ENCODE data around the gene TRERF1. TPM values are rescaled to one million over a fixed set of nuclear protein-coding genes. Genes with fewer than 3 reads are reported as not detected.

TRERF1 gene, protein sequence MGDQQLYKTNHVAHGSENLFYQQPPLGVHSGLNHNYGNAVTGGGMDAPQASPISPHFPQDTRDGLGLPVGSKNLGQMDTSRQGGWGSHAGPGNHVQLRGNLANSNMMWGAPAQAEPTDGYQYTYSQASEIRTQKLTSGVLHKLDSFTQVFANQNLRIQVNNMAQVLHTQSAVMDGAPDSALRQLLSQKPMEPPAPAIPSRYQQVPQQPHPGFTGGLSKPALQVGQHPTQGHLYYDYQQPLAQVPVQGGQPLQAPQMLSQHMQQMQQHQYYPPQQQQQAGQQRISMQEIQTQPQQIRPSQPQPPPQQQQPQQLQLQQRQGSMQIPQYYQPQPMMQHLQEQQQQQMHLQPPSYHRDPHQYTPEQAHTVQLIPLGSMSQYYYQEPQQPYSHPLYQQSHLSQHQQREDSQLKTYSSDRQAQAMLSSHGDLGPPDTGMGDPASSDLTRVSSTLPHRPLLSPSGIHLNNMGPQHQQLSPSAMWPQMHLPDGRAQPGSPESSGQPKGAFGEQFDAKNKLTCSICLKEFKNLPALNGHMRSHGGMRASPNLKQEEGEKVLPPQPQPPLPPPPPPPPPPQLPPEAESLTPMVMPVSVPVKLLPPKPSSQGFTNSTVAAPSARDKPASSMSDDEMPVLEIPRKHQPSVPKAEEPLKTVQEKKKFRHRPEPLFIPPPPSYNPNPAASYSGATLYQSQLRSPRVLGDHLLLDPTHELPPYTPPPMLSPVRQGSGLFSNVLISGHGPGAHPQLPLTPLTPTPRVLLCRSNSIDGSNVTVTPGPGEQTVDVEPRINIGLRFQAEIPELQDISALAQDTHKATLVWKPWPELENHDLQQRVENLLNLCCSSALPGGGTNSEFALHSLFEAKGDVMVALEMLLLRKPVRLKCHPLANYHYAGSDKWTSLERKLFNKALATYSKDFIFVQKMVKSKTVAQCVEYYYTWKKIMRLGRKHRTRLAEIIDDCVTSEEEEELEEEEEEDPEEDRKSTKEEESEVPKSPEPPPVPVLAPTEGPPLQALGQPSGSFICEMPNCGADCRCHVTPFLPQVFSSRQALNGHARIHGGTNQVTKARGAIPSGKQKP (N-terminal part only)
- 5.1 TPM for total RNA-seq
- polyA plus RNA-seq (ENCODE audit: insufficient read depth in 1 of 8, insufficient read length in 8 of 8, low replicate concordance in 1 of 8): 10 to 100 TPM in 3 of 8 donors, 1 to 10 TPM in 5; 6.4 to 13.8 (median 9.7) TPM
- long read RNA-seq, donor 1: 0 reads
- long read RNA-seq, donor 2: 0 reads
- long read RNA-seq, donor 3: 0 reads
- long read RNA-seq, donor 4: 0 reads
- long read RNA-seq, donor 5: 0 reads
- long read RNA-seq, donor 6: 0 reads
- long read RNA-seq, donor 7: 0 reads
- long read RNA-seq, donor 8: 0 reads
- long read RNA-seq, donor 9: 0 reads
- long read RNA-seq, donor 10: 0 reads
- long read RNA-seq, donor 11: 0 reads

DNA sequence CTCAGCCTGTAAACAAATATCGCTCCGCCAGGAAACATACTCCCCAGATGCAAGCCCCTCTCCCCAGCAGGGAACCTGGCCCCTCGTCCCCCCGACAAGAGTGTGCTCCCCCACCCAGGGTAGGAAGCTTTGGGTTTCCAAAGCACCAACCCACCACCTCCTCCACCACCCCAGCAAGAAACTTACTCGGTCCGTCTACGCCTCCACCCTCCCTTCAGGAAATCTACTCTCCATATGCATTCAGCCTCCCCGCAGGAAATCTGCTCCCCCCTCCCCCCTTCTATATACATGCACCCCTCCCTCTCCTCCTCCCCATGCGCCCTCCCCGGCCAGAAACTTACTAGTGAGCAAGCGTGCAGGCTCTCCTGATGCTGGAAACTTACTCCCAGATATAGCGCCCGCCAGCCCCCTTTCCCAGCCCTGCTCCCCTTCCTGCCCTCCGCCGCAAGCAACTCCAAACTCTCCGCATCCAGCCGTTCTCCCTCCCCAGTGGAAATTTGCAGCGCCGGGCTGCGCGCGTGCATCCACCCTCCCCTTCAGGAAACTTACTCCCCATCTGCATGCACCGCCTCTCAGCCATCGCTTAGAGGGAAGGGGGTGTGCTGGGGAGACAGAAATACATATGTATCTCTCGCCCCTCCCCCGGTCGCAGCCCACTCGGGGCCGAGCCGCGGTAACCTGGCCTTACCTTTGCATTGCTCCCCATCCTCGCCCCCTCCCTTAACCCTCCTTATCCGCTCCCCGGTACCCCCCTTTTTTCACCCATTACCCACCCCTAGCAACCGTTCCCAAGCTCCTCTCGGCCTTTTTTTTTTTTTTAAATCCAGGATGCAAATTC, at the start of gene TRERF1:
Gene TRERF1 (minus strand): TSS at position 594 of the 838 bp plus-strand sequence. CDS start 182,336 bp downstream, outside the sequence.
- Histone ChIP-seq H3K36me3 (ENCODE audit: control insufficient read depth, insufficient read depth, low read length) (no peaks in the 10 kb centered on the region), H3K4me3 (ENCODE audit: low read length) (peak within 1 kb of the TSS; percentile 95), H3K4me1 (ENCODE audit: control insufficient read depth, insufficient read depth, low read length) (peaks cover 24% of the 10 kb centered on the region), H3K27me3 (ENCODE audit: control insufficient read depth, insufficient read depth, low read length) (no peaks in the 10 kb centered on the region), H3K27ac (ENCODE audit: low read length) (peak within 1 kb of the TSS; percentile 95), H3K9me3 (replicated peaks; ENCODE audit: control insufficient read depth, low read depth, low read length) (no peaks in the 10 kb centered on the region)
- DNase-seq: peak; percentile 94
- WGBS (ENCODE audit: insufficient coverage): under 1% methylated on average over 26 of the region's 36 CpGs

DNA sequence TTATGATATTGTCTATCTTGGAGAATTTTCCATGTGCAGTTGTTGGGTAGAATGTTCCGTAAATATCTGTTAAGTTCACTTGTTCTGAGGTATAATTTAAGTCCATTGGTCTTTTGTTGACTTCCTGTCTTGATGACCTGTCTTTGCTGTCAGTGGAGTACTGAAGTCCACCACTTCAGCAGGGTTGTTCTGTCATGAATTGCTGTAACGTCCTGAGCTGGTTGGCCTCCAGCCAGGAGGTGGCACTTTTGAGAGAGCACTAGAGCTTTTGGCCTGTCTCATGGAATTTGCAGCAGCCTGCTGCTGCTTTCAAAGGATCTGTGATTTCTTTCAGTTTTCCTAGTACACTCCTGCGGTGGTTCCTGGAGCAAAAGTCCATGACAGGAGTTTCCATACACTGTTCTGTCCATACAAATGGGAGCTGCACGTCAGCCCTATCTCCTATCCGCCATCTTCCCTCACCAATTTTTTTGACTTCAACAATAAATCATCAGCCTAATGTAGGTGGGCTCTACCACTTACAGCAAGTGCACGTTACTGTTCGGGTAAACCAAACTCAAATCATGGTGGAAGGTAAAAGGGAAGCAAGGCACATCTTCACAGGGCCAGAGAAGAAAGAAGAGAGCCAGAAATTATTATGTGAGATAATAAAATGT, 46.9 kb upstream of the TRERF1 start:
- no peak overlapping the region for H3K27ac ChIP-seq (ENCODE audit: low read length)
- no peak for DNase-seq
- no peak overlapping the region for H3K4me3 ChIP-seq (ENCODE audit: low read length)
- H3K4me1 ChIP-seq (ENCODE audit: control insufficient read depth, insufficient read depth, low read length): no peaks in the 10 kb centered on the region
- no peaks in the 10 kb centered on the region for H3K27me3 ChIP-seq (ENCODE audit: control insufficient read depth, insufficient read depth, low read length)
- H3K36me3 ChIP-seq (ENCODE audit: control insufficient read depth, insufficient read depth, low read length): no peaks in the 10 kb centered on the region
- 46% methylated on average over 2 of the region's 7 CpGs for WGBS (ENCODE audit: insufficient coverage)
- no peaks in the 10 kb centered on the region for H3K9me3 ChIP-seq (replicated peaks; ENCODE audit: control insufficient read depth, low read depth, low read length)

DNA sequence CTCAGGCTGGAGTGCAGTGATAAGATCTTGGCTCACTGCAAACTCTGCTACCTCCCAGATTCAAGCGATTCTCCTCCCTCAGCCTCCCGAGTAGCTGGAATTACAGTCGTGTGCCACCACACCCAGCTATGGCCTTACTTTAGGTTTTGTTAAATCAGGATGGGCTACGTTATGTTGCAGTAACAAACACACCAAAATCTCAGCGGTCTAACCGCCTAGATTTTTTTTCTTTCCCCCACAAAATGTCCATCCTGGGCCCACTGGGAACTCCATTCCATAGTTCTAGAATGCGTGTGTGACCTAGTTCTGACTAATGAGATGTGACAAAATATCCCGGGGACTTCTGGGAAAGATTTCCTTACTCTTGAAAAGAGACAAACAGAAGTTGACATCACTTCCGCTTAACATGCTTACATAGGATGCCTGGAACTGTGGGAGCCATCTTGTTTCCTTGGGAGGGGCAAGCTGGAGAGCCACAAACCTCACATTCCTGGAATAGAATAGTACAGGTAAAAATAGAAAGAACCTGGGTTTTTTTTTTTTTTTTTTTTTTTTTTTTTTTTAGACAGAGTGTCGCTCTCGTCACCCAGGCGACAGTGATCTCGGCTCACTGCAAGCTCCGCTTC, 42.3 kb upstream of the TRERF1 start:
- no CpG with 5 or more reads among the region's 14 CpGs for WGBS (ENCODE audit: insufficient coverage)
- H3K4me3 ChIP-seq (ENCODE audit: low read length): no peak overlapping the region
- no peak for DNase-seq
- no peaks in the 10 kb centered on the region for H3K27me3 ChIP-seq (ENCODE audit: control insufficient read depth, insufficient read depth, low read length)
- H3K27ac ChIP-seq (ENCODE audit: low read length): no peak overlapping the region
- H3K36me3 ChIP-seq (ENCODE audit: control insufficient read depth, insufficient read depth, low read length): no peaks in the 10 kb centered on the region
- H3K4me1 ChIP-seq (ENCODE audit: control insufficient read depth, insufficient read depth, low read length): no peaks in the 10 kb centered on the region
- H3K9me3 ChIP-seq (replicated peaks; ENCODE audit: control insufficient read depth, low read depth, low read length): no peaks in the 10 kb centered on the region

DNA sequence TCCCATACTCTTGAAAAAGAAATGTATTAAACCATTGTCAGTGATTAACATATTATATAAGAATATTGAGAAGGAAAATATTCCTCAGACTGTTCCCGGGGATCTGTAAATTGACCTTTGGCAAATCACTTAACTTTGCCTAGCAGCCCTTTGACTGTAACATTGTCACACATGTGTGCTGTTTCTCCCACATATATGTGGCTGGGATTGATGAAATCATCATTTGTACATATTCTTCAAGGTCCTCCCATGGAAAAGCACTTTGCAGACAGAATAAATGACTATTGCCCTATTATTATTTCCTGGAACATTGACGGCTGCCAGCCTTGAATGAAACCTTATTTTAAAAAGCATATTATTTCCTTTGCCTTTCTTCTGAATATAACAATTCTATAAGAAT, 36.4 kb upstream of the TRERF1 start:
- Histone ChIP-seq H3K36me3 (ENCODE audit: control insufficient read depth, insufficient read depth, low read length) (no peaks in the 10 kb centered on the region), H3K27me3 (ENCODE audit: control insufficient read depth, insufficient read depth, low read length) (no peaks in the 10 kb centered on the region), H3K27ac (ENCODE audit: low read length) (no peak overlapping the region), H3K4me1 (ENCODE audit: control insufficient read depth, insufficient read depth, low read length) (no peaks in the 10 kb centered on the region), H3K4me3 (ENCODE audit: low read length) (no peak overlapping the region), H3K9me3 (replicated peaks; ENCODE audit: control insufficient read depth, low read depth, low read length) (no peaks in the 10 kb centered on the region)
- no peak for DNase-seq
- no CpG with 5 or more reads among the region's 2 CpGs for WGBS (ENCODE audit: insufficient coverage)

DNA sequence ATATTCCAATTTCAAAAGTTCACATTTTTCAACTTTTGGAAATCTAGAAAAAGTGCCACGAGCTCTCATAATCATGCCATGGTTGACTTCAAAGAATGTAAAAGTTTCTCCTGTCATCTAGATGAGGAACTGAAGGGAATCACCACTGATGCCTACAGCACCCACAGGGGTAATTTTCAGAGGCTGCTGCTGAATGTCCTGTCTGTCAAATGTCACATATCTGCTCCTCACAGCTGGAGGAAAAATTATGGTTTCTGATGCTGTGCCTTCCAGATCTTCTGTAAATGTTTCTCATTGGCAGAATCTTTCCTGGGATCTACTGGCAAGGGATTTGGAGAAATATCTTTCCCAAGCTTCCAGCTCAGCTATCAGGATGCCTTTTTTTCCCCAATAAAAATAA, 32.5 kb upstream of the TRERF1 start:
- Histone ChIP-seq H3K27me3 (ENCODE audit: control insufficient read depth, insufficient read depth, low read length) (no peaks in the 10 kb centered on the region), H3K27ac (ENCODE audit: low read length) (no peak overlapping the region), H3K4me1 (ENCODE audit: control insufficient read depth, insufficient read depth, low read length) (no peaks in the 10 kb centered on the region), H3K36me3 (ENCODE audit: control insufficient read depth, insufficient read depth, low read length) (no peaks in the 10 kb centered on the region), H3K4me3 (ENCODE audit: low read length) (no peak overlapping the region), H3K9me3 (replicated peaks; ENCODE audit: control insufficient read depth, low read depth, low read length) (no peaks in the 10 kb centered on the region)
- no peak for DNase-seq
- no CpG with 5 or more reads among the region's 1 CpG for WGBS (ENCODE audit: insufficient coverage)

DNA sequence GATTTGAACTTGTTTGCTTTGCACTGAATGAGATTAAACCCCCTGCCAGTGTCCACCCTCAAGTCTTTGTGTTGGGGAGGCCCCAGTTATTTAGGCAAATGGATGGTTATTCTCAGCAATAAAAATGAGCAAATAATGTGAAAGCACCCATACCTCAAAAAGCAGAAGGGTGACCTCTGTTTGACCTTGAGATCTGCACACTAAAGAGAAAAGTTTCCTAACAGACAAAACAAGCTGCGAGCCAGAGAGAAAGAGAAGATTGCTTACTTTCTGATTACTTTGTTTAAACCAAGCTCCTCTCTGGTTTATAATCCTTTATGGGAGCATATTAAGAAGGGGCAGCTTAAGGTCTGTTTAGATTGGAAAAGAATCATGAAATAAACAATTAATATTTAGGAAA, 30.4 kb upstream of the TRERF1 start:
- H3K9me3 ChIP-seq (replicated peaks; ENCODE audit: control insufficient read depth, low read depth, low read length): no peaks in the 10 kb centered on the region
- H3K27ac ChIP-seq (ENCODE audit: low read length): no peak overlapping the region
- DNase-seq: peak; percentile 39
- no peaks in the 10 kb centered on the region for H3K36me3 ChIP-seq (ENCODE audit: control insufficient read depth, insufficient read depth, low read length)
- WGBS (ENCODE audit: insufficient coverage): no CpG with 5 or more reads among the region's 1 CpG
- no peaks in the 10 kb centered on the region for H3K4me1 ChIP-seq (ENCODE audit: control insufficient read depth, insufficient read depth, low read length)
- H3K4me3 ChIP-seq (ENCODE audit: low read length): no peak overlapping the region
- no peaks in the 10 kb centered on the region for H3K27me3 ChIP-seq (ENCODE audit: control insufficient read depth, insufficient read depth, low read length)

DNA sequence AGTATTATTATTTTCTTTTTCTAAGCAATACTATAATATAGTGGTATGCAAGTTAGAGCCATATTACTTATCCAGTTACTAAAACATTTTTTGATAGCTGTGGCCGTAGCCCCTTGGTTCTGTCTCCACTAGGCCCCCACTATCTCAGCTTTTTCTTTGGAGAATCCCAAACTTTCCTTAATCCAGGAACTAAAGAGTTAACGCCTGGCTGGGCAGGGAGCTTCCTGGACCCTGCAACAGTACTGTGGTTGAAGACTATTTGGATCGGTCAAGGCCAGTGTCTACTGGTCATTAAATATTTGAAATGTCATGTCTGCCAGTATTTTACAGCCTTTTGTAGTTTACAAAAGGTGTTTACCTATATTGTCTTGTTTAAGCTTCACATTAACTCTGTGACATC, 20.0 kb upstream of the TRERF1 start:
- H3K4me3 ChIP-seq (ENCODE audit: low read length): no peak overlapping the region
- no peaks in the 10 kb centered on the region for H3K36me3 ChIP-seq (ENCODE audit: control insufficient read depth, insufficient read depth, low read length)
- no peak for DNase-seq
- H3K27ac ChIP-seq (ENCODE audit: low read length): no peak overlapping the region
- H3K4me1 ChIP-seq (ENCODE audit: control insufficient read depth, insufficient read depth, low read length): no peaks in the 10 kb centered on the region
- WGBS (ENCODE audit: insufficient coverage): 0% methylated on average over 1 of the region's 3 CpGs
- H3K27me3 ChIP-seq (ENCODE audit: control insufficient read depth, insufficient read depth, low read length): no peaks in the 10 kb centered on the region
- H3K9me3 ChIP-seq (replicated peaks; ENCODE audit: control insufficient read depth, low read depth, low read length): peaks cover 2% of the 10 kb centered on the region

DNA sequence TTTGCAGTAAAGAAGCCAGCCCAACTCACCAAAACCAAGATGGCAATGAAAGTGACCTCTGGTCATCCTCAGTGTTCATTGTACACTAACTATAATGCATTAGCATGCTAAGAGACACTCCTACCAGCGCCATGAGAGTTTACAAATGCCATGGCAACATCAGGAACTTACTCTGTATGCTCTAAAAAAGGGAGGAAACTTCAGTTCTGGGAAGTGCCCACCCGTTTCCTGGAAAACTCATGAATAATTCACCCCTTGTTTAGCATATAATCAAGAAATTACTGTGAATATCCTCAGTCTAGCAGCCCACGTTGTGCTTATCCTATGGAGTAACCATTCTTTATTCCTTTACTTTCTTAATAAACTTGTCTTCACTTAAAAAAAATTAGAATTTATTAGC, 19.4 kb upstream of the TRERF1 start:
- H3K9me3 ChIP-seq (replicated peaks; ENCODE audit: control insufficient read depth, low read depth, low read length): peaks cover 2% of the 10 kb centered on the region
- no CpG with 5 or more reads among the region's 3 CpGs for WGBS (ENCODE audit: insufficient coverage)
- H3K27ac ChIP-seq (ENCODE audit: low read length): no peak overlapping the region
- no peaks in the 10 kb centered on the region for H3K36me3 ChIP-seq (ENCODE audit: control insufficient read depth, insufficient read depth, low read length)
- H3K27me3 ChIP-seq (ENCODE audit: control insufficient read depth, insufficient read depth, low read length): no peaks in the 10 kb centered on the region
- no peak overlapping the region for H3K4me3 ChIP-seq (ENCODE audit: low read length)
- no peak for DNase-seq
- no peaks in the 10 kb centered on the region for H3K4me1 ChIP-seq (ENCODE audit: control insufficient read depth, insufficient read depth, low read length)

All from muscle of leg (tissue), 16 donors.